GM23338 (cell line): ENCODE results near the gene FARP1. TPM values are rescaled to one million over a fixed set of nuclear protein-coding genes. Genes with fewer than 3 reads are reported as not detected.
A peak's percentile ranks its signal among the peaks of the same experiment; 100 is the strongest.

ENCODE experiments used
- ATAC-seq: fragments of 200-7000 bp; cut with Tn5 transposase; 3 replicates; pipeline ENCODE4 v1.9.1; 2020
- DNase-seq: peaks from one replicate; pipeline ENCODE4 v3.0.0-alpha.2; 2015; ENCODE audit warnings: low spot score
- H2AFZ ChIP-seq: fragments of 200-600 bp; sonication (generic); 2 replicates; pipeline ENCODE4 v1.8.0; 2016; ENCODE audit warnings: antibody characterized with exemption, mild to moderate bottlenecking, moderate library complexity
- H3F3A ChIP-seq: fragments of 200-600 bp; sonication (generic); replicated peaks from 2 replicates; pipeline ENCODE4 v1.8.0; 2017; ENCODE audit warnings: antibody characterized with exemption, mixed run types, low read depth
- H3K27ac ChIP-seq: fragments of 200-600 bp; sonication (generic); 2 replicates; pipeline ENCODE4 v1.6.1; 2016; ENCODE audit warnings: low read depth
- H3K27me3 ChIP-seq: fragments of 200-600 bp; sonication (generic); 2 replicates; pipeline ENCODE4 v1.8.0; 2016; ENCODE audit warnings: mild to moderate bottlenecking, mixed run types, moderate library complexity; ENCODE audit not compliant: insufficient read depth
- H3K36me3 ChIP-seq: fragments of 200-600 bp; sonication (generic); 2 replicates; pipeline ENCODE4 v1.8.0; 2016; ENCODE audit warnings: mild to moderate bottlenecking; ENCODE audit not compliant: insufficient read depth
- H3K4me1 ChIP-seq: fragments of 200-600 bp; sonication (generic); 2 replicates; pipeline ENCODE4 v1.8.0; 2016; ENCODE audit warnings: mild to moderate bottlenecking, moderate library complexity; ENCODE audit not compliant: insufficient read depth
- H3K4me2 ChIP-seq: fragments of 200-600 bp; sonication (generic); 2 replicates; pipeline ENCODE4 v1.7.1; 2017; ENCODE audit warnings: mixed run types
- H3K4me3 ChIP-seq: fragments of 200-600 bp; sonication (generic); 2 replicates; pipeline ENCODE4 v1.6.1; 2016; ENCODE audit warnings: mixed run types
- H3K79me2 ChIP-seq: fragments of 200-600 bp; sonication (generic); replicated peaks from 2 replicates; pipeline ENCODE4 v1.8.0; 2017; ENCODE audit warnings: mild to moderate bottlenecking; ENCODE audit not compliant: insufficient read depth
- H3K9me2 ChIP-seq: fragments of 200-600 bp; sonication (generic); 2 replicates; pipeline ENCODE4 v1.8.0; 2017; ENCODE audit not compliant: insufficient read depth
- H4K20me1 ChIP-seq: fragments of 200-600 bp; sonication (generic); replicated peaks from 2 replicates; pipeline ENCODE4 v1.8.0; 2017; ENCODE audit warnings: mild to moderate bottlenecking; ENCODE audit not compliant: insufficient read depth
- H3K27ac Mint-ChIP-seq: 2 replicates; pipeline ENCODE4 v1.8.0; 2020; ENCODE audit warnings: inconsistent platforms, mild to moderate bottlenecking, moderate library complexity, mixed read lengths
- H3K27me3 Mint-ChIP-seq: 3 replicates; pipeline ENCODE4 v1.8.0; 2022; ENCODE audit warnings: low read depth, mild to moderate bottlenecking, moderate library complexity, mixed read lengths, inconsistent platforms; ENCODE audit not compliant: insufficient read depth, poor library complexity
- H3K36me3 Mint-ChIP-seq: 3 replicates; pipeline ENCODE4 v1.8.0; 2021; ENCODE audit warnings: low read depth, mild to moderate bottlenecking, inconsistent platforms, moderate library complexity, mixed read lengths
- H3K4me1 Mint-ChIP-seq: 3 replicates; pipeline ENCODE4 v1.8.0; 2020; ENCODE audit warnings: mild to moderate bottlenecking, inconsistent platforms, mixed read lengths
- H3K4me3 Mint-ChIP-seq: 3 replicates; pipeline ENCODE4 v1.8.0; 2021; ENCODE audit warnings: moderate library complexity, mild to moderate bottlenecking, inconsistent platforms, mixed read lengths
- H3K9me3 Mint-ChIP-seq: 3 replicates; pipeline ENCODE4 v1.8.0; 2020; ENCODE audit warnings: moderate library complexity, mild to moderate bottlenecking, inconsistent platforms, mixed read lengths
- CREB1 ChIP-seq: fragments of 250-450 bp; sonication (Bioruptor Pico); IDR thresholded peaks from 2 replicates; pipeline ENCODE4 v1.5.0; 2020; ENCODE audit warnings: low read depth, mild to moderate bottlenecking, moderate library complexity
- CTCF ChIP-seq, 2 experiments: fragments of 200-600 bp in 1 of 2; sonication (generic) in 1 of 2; conservative IDR thresholded peaks; 2 replicates each; pipeline versions ENCODE4 v1.5.1 to v1.6.1; 2016 to 2017; ENCODE audit warnings: antibody characterized with exemption in 2 of 2, low read depth in 2 of 2, mild to moderate bottlenecking in 2 of 2, moderate library complexity in 1 of 2
- EZH2phosphoT487 ChIP-seq: fragments of 200-600 bp; sonication (generic); IDR thresholded peaks from one replicate; pipeline ENCODE4 v1.8.1; 2018; ENCODE audit warnings: antibody characterized with exemption; ENCODE audit not compliant: unreplicated experiment
- NANOG ChIP-seq: IDR thresholded peaks from 2 replicates; pipeline ENCODE4 v1.6.1; 2016; ENCODE audit warnings: antibody characterized with exemption, borderline replicate concordance
- STAT1 ChIP-seq: IDR thresholded peaks from one replicate; pipeline ENCODE4 v1.6.1; 2016; ENCODE audit warnings: antibody characterized with exemption; ENCODE audit not compliant: unreplicated experiment
- ZNF114 ChIP-seq: fragments of 250-450 bp; sonication (Bioruptor Pico); IDR thresholded peaks from 2 replicates; pipeline ENCODE4 v1.5.0; 2020; ENCODE audit warnings: mild to moderate bottlenecking, moderate library complexity
- ZNF331 ChIP-seq: fragments of 250-450 bp; sonication (Bioruptor Pico); IDR thresholded peaks from 2 replicates; pipeline ENCODE4 v1.5.0; 2020; ENCODE audit warnings: low read depth, mild to moderate bottlenecking, moderate library complexity
- ZNF462 ChIP-seq: fragments of 250-450 bp; sonication (Bioruptor Pico); IDR thresholded peaks from 2 replicates; pipeline ENCODE4 v1.5.0; 2020; ENCODE audit warnings: mild to moderate bottlenecking, moderate library complexity
- polyA plus RNA-seq: library from polyadenylated mRNA; unstranded; fragments of >200 nt; fragmentation: Nextera tagmentation; extraction: Ambion mirVana; gene quantifications from 2 replicates; pipeline ENCODE4 v1.2.1, GENCODE V29; 2016
- total RNA-seq: library from RNA; depleted of rRNA; stranded (reverse); fragments of >200 nt; shearing (Covaris generic); gene quantifications from 2 replicates; pipeline ENCODE4 v1.2.3, GENCODE V29; 2014

Gene FARP1
- total and polyA plus RNA-seq, 2 experiments from 2014 or later, result 53.6 to 82.5 TPM

GRCh38 chr13:98462241-98462882, 319.5 kb downstream of the FARP1 start (continued):
- TF ChIP-seq ZNF462, result no peak
- TF ChIP-seq CREB1, result no peak

GRCh38 chr13:98462946-98463345, 320.1 kb downstream of the FARP1 start:
- DNase-seq, result no peak
- Mint-ChIP-seq H3K36me3 (peaks cover 70% of the 10 kb centered on the region), H3K4me1 (peaks cover 27% of the 10 kb centered on the region), H3K9me3 (no peaks in the 10 kb centered on the region), H3K27ac (peak overlapping the region; percentile 30), H3K4me3 (no peak overlapping the region), H3K27me3 (peaks cover 15% of the 10 kb centered on the region)
- Histone ChIP-seq H3K4me3 (no peak overlapping the region), H4K20me1 (peaks cover 9% of the 10 kb centered on the region), H3K27me3 (no peaks in the 10 kb centered on the region), H3K79me2 (peaks cover 33% of the 10 kb centered on the region), H3F3A (no peaks in the 10 kb centered on the region), H3K4me1 (no peaks in the 10 kb centered on the region), H3K36me3 (peaks cover 16% of the 10 kb centered on the region), H3K27ac (no peak overlapping the region; the same call in 1 of the 2 replicates), H3K9me2 (no peaks in the 10 kb centered on the region), H2AFZ (no peak overlapping the region), H3K4me2 (no peak overlapping the region)
- no peak for ATAC-seq
- no peak for TF ChIP-seq ZNF462
- no peak for TF ChIP-seq ZNF114
- no peak for TF ChIP-seq STAT1
- TF ChIP-seq EZH2phosphoT487, result no peak
- TF ChIP-seq ZNF331, result no peak
- no peak for TF ChIP-seq NANOG
- TF ChIP-seq CTCF (conservative IDR thresholded peaks at IDR 0.05; ENCODE audit: low read depth in 2 of 2), result no peak
